ENCODE measurements around the gene LRRTM3.

LRRTM3 gene

DNA sequence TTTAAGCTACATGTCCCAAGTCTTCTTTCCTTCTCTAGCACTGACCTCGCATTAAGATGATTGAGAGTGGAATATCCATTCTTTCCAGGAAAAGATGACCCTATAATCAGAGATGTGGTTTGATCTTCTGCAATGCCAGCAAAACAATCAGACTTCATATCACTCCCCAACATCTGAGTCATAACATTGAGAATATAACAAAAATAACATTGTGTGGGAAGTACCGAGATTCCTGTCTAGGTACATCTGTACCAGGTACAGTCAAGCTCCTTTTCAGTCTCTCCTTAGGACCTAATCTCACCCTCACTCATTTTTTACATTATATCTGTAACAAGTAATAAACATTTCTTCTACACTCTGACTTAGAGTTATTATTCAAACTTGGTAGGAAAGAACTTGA lies 201.6 kb downstream of the LRRTM3 start:
- no peak for DNase-seq (ENCODE audit: low read depth)

DNA sequence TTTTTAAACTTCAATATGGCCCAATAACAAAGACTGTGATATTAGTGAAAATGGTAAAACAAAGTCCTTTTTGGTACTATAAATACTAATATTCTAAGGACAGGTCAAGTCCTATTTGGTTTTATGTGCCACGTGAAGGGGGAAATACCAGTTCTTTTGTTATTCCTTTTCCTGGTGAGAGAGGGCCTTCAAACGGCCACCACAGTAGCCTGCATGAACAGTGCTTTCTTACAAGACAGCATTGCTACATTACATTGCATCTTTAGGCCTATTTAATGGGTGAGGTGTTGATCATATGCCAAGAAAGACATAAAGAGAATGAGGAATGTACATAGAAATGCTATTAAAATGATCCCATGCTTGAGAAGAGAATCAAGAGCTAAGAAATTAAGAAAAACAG lies 214.8 kb downstream of the LRRTM3 start:
- no peak for DNase-seq (ENCODE audit: low read depth)

DNA sequence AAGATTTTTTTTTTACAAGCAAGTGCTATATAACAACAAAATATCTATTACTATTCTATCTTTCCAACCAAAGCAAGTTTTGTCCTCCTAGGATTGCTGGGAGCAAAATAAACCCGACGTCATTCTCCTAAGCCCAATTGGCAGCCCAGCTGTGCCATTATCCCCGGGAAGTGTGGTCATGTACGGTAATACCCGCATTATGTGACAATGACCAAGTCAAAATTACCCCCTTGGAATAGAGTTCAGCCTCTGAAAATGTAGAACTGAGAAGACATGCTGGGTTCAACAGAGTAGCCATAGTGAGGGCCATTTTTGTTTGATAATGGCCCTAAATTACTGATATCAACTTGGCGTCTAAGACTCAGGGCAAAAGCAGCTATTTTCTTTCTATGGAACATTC lies 215.5 kb downstream of the LRRTM3 start:
- DNase-seq (ENCODE audit: low read depth): no peak

DNA sequence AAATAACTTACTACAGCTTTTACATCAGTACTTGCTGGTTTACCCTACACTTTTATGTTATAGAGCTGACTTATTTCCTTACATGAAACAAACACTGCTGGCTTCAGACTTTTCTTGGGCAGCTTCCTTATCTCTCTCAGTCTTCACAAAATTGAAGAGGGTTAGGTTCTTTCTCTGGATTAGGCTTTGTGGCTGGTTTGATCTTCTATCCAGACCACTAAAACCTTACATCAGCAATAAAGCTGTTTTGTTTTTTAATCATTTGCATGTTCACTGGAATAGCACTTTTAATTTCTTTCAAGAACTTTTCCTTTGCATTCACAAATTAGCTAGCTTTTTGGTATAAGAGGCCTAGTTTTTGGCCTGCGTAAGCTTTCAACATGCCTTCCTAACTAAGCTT lies 218.7 kb downstream of the LRRTM3 start:
- no peak for DNase-seq (ENCODE audit: low read depth)

Data from GM04503 (cell line).